ENCODE measurements around the gene QSOX1. TPM values are rescaled to one million over a fixed set of nuclear protein-coding genes. Genes with fewer than 3 reads are reported as not detected.

Gene QSOX1
- total and polyA plus RNA-seq, 8 donors = 145 to 482 (median 190) TPM

DNA sequence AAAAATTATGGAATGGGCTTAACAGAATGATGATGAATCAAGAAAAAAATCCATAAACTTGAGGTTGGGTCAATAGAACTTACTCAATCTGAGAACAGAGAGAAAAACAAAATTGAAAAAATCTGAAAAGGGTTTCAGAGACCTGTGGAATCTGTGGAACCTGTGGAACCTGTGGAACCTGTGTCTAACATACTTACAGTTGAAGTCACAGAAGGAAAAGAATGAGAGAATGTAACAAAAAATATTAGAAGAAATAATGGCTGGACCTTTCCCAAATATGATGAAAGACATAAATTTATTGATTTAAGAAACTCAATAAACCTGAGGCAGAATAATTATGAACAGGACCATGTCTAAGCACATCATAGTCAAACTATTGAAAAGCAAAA lies 17.7 kb upstream of the QSOX1 start:
- TF ChIP-seq, protein P1, sequence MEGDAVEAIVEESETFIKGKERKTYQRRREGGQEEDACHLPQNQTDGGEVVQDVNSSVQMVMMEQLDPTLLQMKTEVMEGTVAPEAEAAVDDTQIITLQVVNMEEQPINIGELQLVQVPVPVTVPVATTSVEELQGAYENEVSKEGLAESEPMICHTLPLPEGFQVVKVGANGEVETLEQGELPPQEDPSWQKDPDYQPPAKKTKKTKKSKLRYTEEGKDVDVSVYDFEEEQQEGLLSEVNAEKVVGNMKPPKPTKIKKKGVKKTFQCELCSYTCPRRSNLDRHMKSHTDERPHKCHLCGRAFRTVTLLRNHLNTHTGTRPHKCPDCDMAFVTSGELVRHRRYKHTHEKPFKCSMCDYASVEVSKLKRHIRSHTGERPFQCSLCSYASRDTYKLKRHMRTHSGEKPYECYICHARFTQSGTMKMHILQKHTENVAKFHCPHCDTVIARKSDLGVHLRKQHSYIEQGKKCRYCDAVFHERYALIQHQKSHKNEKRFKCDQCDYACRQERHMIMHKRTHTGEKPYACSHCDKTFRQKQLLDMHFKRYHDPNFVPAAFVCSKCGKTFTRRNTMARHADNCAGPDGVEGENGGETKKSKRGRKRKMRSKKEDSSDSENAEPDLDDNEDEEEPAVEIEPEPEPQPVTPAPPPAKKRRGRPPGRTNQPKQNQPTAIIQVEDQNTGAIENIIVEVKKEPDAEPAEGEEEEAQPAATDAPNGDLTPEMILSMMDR (IDR thresholded peaks at IDR 0.05) = no peak

DNA sequence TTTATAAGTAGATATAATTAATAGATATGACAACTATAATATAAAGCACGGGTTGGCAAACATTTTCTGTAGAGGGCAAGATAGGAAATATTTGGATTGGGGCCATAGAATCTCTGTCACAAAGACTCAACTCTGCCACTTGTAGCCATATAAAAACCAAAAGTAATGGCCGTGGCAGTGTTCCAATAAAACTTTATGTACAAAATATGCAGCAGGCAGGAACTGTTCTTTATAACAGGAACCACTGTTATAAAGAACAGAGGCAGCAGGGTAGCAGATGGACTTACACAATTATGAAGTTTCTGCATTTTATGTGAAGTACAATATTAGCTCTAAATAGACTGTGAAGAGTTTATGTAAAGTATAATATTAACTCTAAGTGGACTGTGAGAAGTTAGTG lies 16.9 kb upstream of the QSOX1 start:
- H3K9me3 ChIP-seq = no peaks in the 10 kb centered on the region
- peaks cover 0 to 2% of the 10 kb centered on the region in 2 donors for H3K4me1 ChIP-seq
- no peak overlapping the region for H3K4me3 ChIP-seq
- no peak for DNase-seq
- intact Hi-C loops (cut with DNase I) = no loop called here
- H3K27me3 ChIP-seq = no peaks in the 10 kb centered on the region
- no peaks in the 10 kb centered on the region for H3K36me3 ChIP-seq
- no peak overlapping the region for H3K27ac ChIP-seq
- ATAC-seq = no peak
- TF ChIP-seq, protein P1 (IDR thresholded peaks at IDR 0.05) = no peak

More for the DNA sequence above, 17.7 kb upstream of the QSOX1 start:
- no peak for DNase-seq
- ATAC-seq = no peak
- intact Hi-C loops (cut with DNase I) = no loop called here
- Histone ChIP-seq H3K4me1 (peaks cover 0 to 10% of the 10 kb centered on the region in 2 donors), H3K36me3 (no peaks in the 10 kb centered on the region), H3K4me3 (no peak overlapping the region), H3K27ac (no peak overlapping the region), H3K9me3 (no peaks in the 10 kb centered on the region), H3K27me3 (no peaks in the 10 kb centered on the region)

DNA sequence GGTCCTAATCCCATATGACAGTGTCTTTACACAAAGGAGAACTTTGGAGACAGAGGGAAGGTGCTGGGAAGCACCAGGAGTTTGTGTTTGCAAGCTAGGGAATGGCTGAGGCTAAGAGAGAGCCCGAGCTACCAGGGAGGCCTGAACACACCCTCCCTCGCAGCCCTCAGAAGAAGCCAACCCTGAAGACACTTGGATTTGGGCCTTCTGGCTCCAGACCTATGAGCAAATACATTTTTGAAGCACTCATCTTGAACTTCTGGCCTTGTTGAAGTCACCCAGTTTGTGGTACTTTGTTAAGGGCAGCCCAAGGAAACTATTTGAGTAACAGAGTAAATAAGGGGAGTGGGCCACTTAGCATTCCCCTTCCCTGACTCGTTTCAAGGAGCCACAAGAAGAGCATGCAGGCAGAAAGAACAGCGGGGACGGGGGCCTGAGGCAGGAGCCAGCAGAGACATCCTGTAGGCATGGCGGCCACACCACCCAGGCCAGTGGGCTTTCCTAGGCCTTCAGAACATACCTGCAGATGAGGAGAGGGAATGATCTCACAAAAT lies 13.2 kb upstream of the QSOX1 start:
- H3K4me3 ChIP-seq = no peak overlapping the region
- no peaks in the 10 kb centered on the region for H3K4me1 ChIP-seq
- H3K27ac ChIP-seq = no peak overlapping the region
- DNase-seq (no peak), ATAC-seq (peak; percentile 90)
- no peaks in the 10 kb centered on the region for H3K9me3 ChIP-seq
- TF ChIP-seq, protein P1 (IDR thresholded peaks at IDR 0.05) = no peak
- no peaks in the 10 kb centered on the region for H3K36me3 ChIP-seq
- H3K27me3 ChIP-seq = no peaks in the 10 kb centered on the region
- intact Hi-C loops (cut with DNase I) = no loop called here

DNA sequence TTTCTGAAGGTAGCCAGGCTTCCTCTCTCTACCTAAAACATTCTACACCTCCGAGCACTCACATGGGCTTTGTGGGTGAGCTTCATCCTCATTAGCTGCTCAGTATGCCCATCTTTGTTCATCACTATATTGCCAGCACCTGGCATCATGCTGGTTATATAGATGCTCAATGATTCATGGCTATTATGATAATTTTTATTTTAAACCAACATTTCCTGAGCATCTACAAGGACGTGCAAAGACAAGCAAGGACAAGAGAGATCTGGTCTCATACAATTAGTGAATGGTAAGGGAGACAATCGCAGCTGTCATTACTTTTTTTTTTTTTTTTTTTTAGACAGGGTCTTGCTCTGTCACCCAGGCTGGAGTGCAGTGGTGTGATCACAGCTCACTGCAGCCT lies 11.3 kb upstream of the QSOX1 start:
- TF ChIP-seq, protein P1 (IDR thresholded peaks at IDR 0.05) = no peak
- Histone ChIP-seq H3K4me1 (no peaks in the 10 kb centered on the region), H3K36me3 (no peaks in the 10 kb centered on the region), H3K27ac (no peak overlapping the region), H3K4me3 (no peak overlapping the region), H3K27me3 (no peaks in the 10 kb centered on the region), H3K9me3 (no peaks in the 10 kb centered on the region)
- ATAC-seq = no peak
- intact Hi-C loops (cut with DNase I) = no loop called here
- DNase-seq = no peak

DNA sequence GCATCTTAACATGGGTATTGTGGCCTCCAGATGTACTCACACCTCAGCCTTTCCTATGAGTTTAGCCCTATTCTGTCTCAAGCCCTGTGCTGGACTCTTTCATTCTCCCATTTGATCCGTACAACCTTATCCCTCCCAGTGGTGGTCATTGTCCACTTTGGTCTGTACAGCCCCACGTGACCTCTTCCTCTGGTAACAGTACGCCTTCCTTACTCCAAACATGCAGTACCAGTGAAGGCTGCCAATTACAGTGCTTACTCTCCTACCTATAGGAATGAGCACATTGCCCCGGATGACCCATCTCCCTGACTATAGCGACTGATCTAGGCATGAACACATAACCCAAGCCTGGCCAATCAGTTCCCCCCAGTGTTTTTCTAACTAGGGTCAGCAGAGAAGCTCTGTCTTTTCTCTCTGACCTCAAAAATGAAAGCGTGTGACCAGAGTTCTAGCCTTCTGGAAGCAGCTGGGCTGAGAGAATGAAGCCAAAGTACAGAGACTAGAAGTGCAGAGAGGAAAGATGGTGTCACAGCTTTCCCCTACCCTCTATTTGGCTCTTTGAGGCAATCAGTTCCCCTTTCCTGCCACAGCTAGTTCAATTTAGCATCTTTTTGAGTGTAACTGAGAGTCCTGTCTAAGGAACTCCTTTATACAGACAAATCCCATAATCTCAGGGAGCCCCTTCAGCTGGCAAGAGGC lies 9.9 kb upstream of the QSOX1 start:
- no peaks in the 10 kb centered on the region for H3K9me3 ChIP-seq
- H3K27ac ChIP-seq = no peak overlapping the region
- H3K27me3 ChIP-seq = no peaks in the 10 kb centered on the region
- DNase-seq (no peak), ATAC-seq (no peak)
- H3K36me3 ChIP-seq = no peaks in the 10 kb centered on the region
- intact Hi-C loops (cut with DNase I) = no loop called here
- TF ChIP-seq, protein P1 (IDR thresholded peaks at IDR 0.05) = no peak
- H3K4me1 ChIP-seq = no peaks in the 10 kb centered on the region
- no peak overlapping the region for H3K4me3 ChIP-seq

Measured in left lung (tissue), 10 donors.